K562 (cell line): Measurements from ENCODE around the gene LAG3. TPM values are rescaled to one million over a fixed set of nuclear protein-coding genes. Genes with fewer than 3 reads are reported as not detected.
A peak's percentile ranks its signal among the peaks of the same experiment; 100 is the strongest.

ENCODE experiments used
- ARID1B ChIP-seq: fragments of 450-650 bp; IDR thresholded peaks from 2 replicates; pipeline ENCODE4 v1.6.1; 2016; ENCODE audit warnings: antibody characterized with exemption, mild to moderate bottlenecking, inconsistent platforms
- ARID3B ChIP-seq: fragments of 250-450 bp; sonication (Bioruptor Pico); IDR thresholded peaks from 2 replicates; pipeline ENCODE4 v1.4.0; 2020; ENCODE audit warnings: borderline replicate concordance
- DACH1 ChIP-seq: fragments of 450-650 bp; IDR thresholded peaks from 2 replicates; pipeline ENCODE4 v1.6.1; 2018; ENCODE audit not compliant: partially characterized antibody
- ELF1 ChIP-seq: fragments of 200-800 bp; sonication (Bioruptor generic); IDR thresholded peaks from 2 replicates; pipeline ENCODE4 v1.6.1; 2016; ENCODE audit warnings: missing genetic modification characterization, missing compliant biosample characterization
- GMEB1 ChIP-seq: fragments of 250-450 bp; sonication (Bioruptor Pico); IDR thresholded peaks from 2 replicates; pipeline ENCODE4 v1.4.0; 2020; ENCODE audit warnings: mild to moderate bottlenecking
- HMGN3 ChIP-seq: IDR thresholded peaks from 2 replicates; pipeline ENCODE4 v1.6.1; 2011; ENCODE audit warnings: borderline replicate concordance, low read depth, mild to moderate bottlenecking, mixed read lengths, low read length; ENCODE audit not compliant: insufficient read length; ENCODE audit errors: extremely low read depth
- HNRNPK ChIP-seq: fragments of 200-400 bp; formaldehyde crosslinking; IDR thresholded peaks from one replicate; pipeline ENCODE4 v1.6.1; 2018; ENCODE audit warnings: mild to moderate bottlenecking, low read depth, low read length; ENCODE audit not compliant: poor library complexity, severe bottlenecking
- HNRNPLL ChIP-seq: fragments of 200-400 bp; formaldehyde crosslinking; IDR thresholded peaks from 2 replicates; pipeline ENCODE4 v1.6.1; 2017; ENCODE audit warnings: low read length, low read depth, mild to moderate bottlenecking; ENCODE audit not compliant: poor library complexity, severe bottlenecking
- IRF2 ChIP-seq: sonication (generic); formaldehyde crosslinking; IDR thresholded peaks from 2 replicates; pipeline ENCODE4 v1.8.1; 2022; ENCODE audit warnings: mild to moderate bottlenecking, missing genetic modification reagents
- MTA1 ChIP-seq: fragments of 450-650 bp; IDR thresholded peaks from 2 replicates; pipeline ENCODE4 v1.6.1; 2017; ENCODE audit warnings: borderline replicate concordance
- NCOR1 ChIP-seq: fragments of 450-650 bp; IDR thresholded peaks from 2 replicates; pipeline ENCODE4 v1.6.1; 2016; ENCODE audit warnings: mild to moderate bottlenecking, moderate library complexity
- NR1H2 ChIP-seq: sonication (generic); formaldehyde crosslinking; IDR thresholded peaks from 2 replicates; pipeline ENCODE4 v1.4.0; 2020; ENCODE audit warnings: mild to moderate bottlenecking, missing genetic modification reagents
- SIX5 ChIP-seq, 2 experiments: IDR thresholded peaks; 2 replicates each; pipeline ENCODE4 v1.6.1; 2011; ENCODE audit warnings: low read length in 2 of 2, borderline replicate concordance in 1 of 2, low read depth in 1 of 2, mild to moderate bottlenecking in 1 of 2, moderate library complexity in 1 of 2; ENCODE audit not compliant: insufficient read depth in 1 of 2
- SRF ChIP-seq, 2 experiments: fragments of 250-450, 450-650 bp in 1 of 2; sonication (Bioruptor Pico) in 1 of 2; sonication (generic) in 1 of 2; formaldehyde crosslinking; IDR thresholded peaks; 2 replicates each; pipeline versions ENCODE4 v1.5.0 to v1.5.1; 2020 to 2022; ENCODE audit warnings: mild to moderate bottlenecking in 1 of 2, missing genetic modification reagents in 1 of 2
- TGIF2 ChIP-seq: sonication (generic); formaldehyde crosslinking; IDR thresholded peaks from 2 replicates; pipeline ENCODE4 v1.8.1; 2022; ENCODE audit warnings: mild to moderate bottlenecking, missing genetic modification reagents, moderate library complexity
- XRCC5 ChIP-seq: fragments of 200-400 bp; formaldehyde crosslinking; IDR thresholded peaks from 2 replicates; pipeline ENCODE4 v1.6.1; 2017; ENCODE audit warnings: low read depth, mild to moderate bottlenecking, low read length
- ZBTB12 ChIP-seq: fragments of 250-450 bp; sonication (Bioruptor Pico); IDR thresholded peaks from 2 replicates; pipeline ENCODE4 v1.4.0; 2020
- ZFP36 ChIP-seq: fragments of 150-350 bp; IDR thresholded peaks from 2 replicates; pipeline ENCODE4 v1.6.1; 2018; ENCODE audit warnings: low read length, low read depth; ENCODE audit not compliant: partially characterized antibody
- ZNF3 ChIP-seq: fragments of 250-450 bp; sonication (Bioruptor Pico); IDR thresholded peaks from 2 replicates; pipeline ENCODE4 v1.5.0; 2021; ENCODE audit warnings: mild to moderate bottlenecking, moderate library complexity
- ZNF511 ChIP-seq: sonication (generic); formaldehyde crosslinking; IDR thresholded peaks from 2 replicates; pipeline ENCODE4 v1.8.0; 2022; ENCODE audit warnings: mild to moderate bottlenecking, missing genetic modification reagents
- ZNF77 ChIP-seq: fragments of 250-450 bp; sonication (Bioruptor Pico); IDR thresholded peaks from 2 replicates; pipeline ENCODE4 v1.5.0; 2020
- polyA plus RNA-seq, 8 experiments: library from polyadenylated mRNA; depleted of rRNA in 4 of 8; stranded (reverse) in 5 of 8; unstranded in 3 of 8; fragments of >200 nt; fragmentation: Nextera tagmentation in 2 of 8; fragmentation: Illumina TruSeq in 1 of 8; extraction: Ambion mirVana in 2 of 8; extraction: Trizol in 1 of 8; gene quantifications; 2 replicates each; pipeline versions ENCODE4 v1.2.1 to v1.2.3, GENCODE V29; 2011 to 2014; ENCODE audit warnings: inconsistent platforms in 1 of 8, missing spikeins in 1 of 8
- total RNA-seq, 7 experiments: library from RNA; depleted of rRNA in 6 of 7; stranded (reverse); fragments of >200 nt in 6 of 7; fragmentation: Illumina TruSeq in 2 of 7; extraction: Trizol in 2 of 7; gene quantifications; 2 replicates each; pipeline versions ENCODE4 v1.2.1 to v1.2.3, GENCODE V29; 2011 to 2021; ENCODE audit warnings: low replicate concordance in 1 of 7

LAG3 gene
- total and polyA plus RNA-seq, 9 of the 15 experiments (the other 6 are each of a cell fraction or from before 2014, with no cell fraction given), result 0.07 to 0.66 (median 0.09) TPM; not detected in 1

- TF ChIP-seq ZBTB12 (CRISPR knock-in tag), result peak; percentile 83
- TF ChIP-seq ZNF77 (CRISPR knock-in tag), result no peak
- TF ChIP-seq ELF1 (tag), result peak; percentile 94
- 0 out of 2 replicates have a peak, but pooled peaks have one; percentile 5 for TF ChIP-seq NCOR1
- TF ChIP-seq ZNF511, result peak; percentile 44; the same call in 1 of the 2 replicates
- TF ChIP-seq DACH1, result peak; percentile 97
- TF ChIP-seq HNRNPLL, result peak; percentile 92
- TF ChIP-seq IRF2 (CRISPR knock-in tag), result no peak
- TF ChIP-seq NR1H2 (CRISPR knock-in tag), result no peak
- peak; percentile 82 for TF ChIP-seq HMGN3
- TF ChIP-seq XRCC5, result no peak
- no peak for TF ChIP-seq ARID3B (CRISPR knock-in tag)
- TF ChIP-seq TGIF2 (CRISPR knock-in tag), result no peak
- no peak for TF ChIP-seq ARID1B
- no peak for TF ChIP-seq ZNF3 (CRISPR knock-in tag)
- peak; percentile 80 for TF ChIP-seq GMEB1 (CRISPR knock-in tag)
- peak in 1 of 2 experiments; percentile 83; a peak in 2 of 4 replicates for TF ChIP-seq SRF (CRISPR knock-in tag; IDR thresholded peaks at IDR 0.05)
- no peak for TF ChIP-seq ZFP36
- TF ChIP-seq HNRNPK, result no peak
- TF ChIP-seq MTA1, result no peak
- peak in 1 of 2 experiments; percentile 32; a peak in 1 of 4 replicates for TF ChIP-seq SIX5 (IDR thresholded peaks at IDR 0.05; ENCODE audit: borderline replicate concordance in 1 of 2, insufficient read depth in 1 of 2, low read depth in 1 of 2, low read length in 2 of 2)
Observed at GRCh38 chr12:6723607-6724408, 48.5 kb upstream of the LAG3 start, which contains the start of gene COPS7A (continued).
